ENCODE data around the gene RGMB.

Gene RGMB

GRCh38 chr5:98768960-98769209, 4.6 kb upstream of the RGMB start:
- TF ChIP-seq CTCF (IDR thresholded peaks at IDR 0.05; ENCODE audit: control insufficient read depth, insufficient read depth, low read depth, low read length, missing control alignments), result no peak
- H3K4me3 ChIP-seq (ENCODE audit: control insufficient read depth, low read depth, low read length), result peak overlapping the region; percentile 97
- no peak for DNase-seq (ENCODE audit: low read depth)

DNA sequence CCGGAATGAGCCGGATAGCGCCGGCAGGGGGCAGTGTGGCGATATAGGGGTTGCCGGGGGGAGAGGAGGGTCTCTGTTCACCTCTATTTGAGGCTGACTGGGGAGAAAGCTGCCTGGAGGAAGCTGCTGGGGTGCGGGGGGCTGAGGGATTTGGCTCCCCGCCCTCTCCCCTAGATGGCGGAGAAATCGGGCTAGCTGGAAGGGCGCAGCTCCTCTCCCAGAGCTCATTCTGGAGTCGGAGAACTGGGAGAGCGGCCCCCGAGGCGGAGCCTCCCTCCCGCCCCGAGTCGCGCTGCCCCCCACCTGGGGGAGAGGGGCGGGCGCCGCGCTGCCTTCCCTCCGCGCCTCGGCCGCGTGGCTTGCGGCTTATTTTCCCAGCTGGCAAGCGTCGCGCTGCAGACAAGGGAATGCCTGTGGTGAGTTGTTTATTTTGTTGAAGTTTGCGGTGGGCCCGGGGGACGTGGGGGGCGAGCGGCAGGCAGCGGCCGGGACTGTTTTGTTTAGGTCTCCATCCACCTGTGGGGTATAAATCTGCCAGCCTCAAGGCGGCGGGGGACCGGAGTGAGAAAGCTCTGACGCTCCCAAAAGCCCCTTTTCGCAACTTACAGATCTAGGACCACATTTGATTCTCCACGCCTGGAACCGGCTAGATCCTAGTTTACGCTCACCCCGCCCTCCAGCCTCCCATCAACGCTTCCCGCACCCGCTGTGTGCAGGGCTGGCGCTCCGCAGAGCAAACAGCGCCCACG, 4.1 kb upstream of the RGMB start:
- H3K4me3 ChIP-seq (ENCODE audit: control insufficient read depth, low read depth, low read length), result peak overlapping the region; percentile 97
- peak; percentile 79 for TF ChIP-seq CTCF (IDR thresholded peaks at IDR 0.05; ENCODE audit: control insufficient read depth, insufficient read depth, low read depth, low read length, missing control alignments)
- no peak for DNase-seq (ENCODE audit: low read depth)

DNA sequence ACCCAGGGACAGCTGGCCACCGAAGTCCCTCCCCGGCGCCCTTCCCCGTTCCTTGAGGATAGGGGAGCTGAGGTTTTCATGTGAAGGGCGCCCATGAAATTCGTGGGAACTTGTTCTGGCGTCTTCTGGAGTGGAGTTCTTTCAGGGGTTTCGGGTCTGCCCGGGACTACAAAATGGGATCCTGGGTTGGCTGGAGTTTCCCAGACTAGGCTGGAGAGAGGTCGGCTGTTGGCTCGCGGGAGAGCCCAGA, 3.6 kb upstream of the RGMB start:
- peak overlapping the region; percentile 97 for H3K4me3 ChIP-seq (ENCODE audit: control insufficient read depth, low read depth, low read length)
- no peak for DNase-seq (ENCODE audit: low read depth)
- TF ChIP-seq CTCF (IDR thresholded peaks at IDR 0.05; ENCODE audit: control insufficient read depth, insufficient read depth, low read depth, low read length, missing control alignments), result no peak

DNA sequence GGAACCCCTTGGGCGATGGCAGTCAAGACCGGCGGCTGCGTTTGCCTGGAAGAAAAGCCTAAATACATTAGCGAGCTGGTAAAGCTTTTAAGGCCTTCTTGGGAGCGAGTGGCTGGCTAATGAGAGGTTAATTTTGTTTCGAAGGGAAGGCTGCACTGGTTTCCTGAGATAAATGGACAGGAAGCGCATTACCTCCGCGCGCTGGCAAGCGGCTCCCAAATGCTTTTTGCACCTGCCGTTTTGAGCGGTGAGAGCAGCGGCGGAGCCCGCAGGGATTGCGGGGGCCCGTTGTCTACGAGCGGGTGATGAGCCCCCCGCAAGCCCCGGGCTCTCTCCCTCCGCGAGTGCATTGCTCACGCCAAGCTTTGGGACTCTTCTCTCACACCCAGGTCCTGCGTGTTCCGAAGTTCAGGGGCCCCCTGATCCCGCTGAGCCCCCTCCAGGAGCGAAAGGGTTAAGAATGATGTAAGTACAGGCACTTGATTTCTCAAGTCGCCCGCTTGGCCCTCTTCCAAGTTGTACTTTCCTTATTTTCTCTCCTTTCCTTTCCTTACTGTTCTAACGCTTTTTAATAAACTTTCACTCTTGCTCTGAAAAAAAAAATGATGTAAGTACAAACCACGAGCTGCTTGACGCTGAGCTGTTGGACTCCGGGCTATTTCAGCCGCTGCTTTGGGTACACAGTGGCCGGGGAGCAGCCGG, 3.1 kb upstream of the RGMB start:
- H3K4me3 ChIP-seq (ENCODE audit: control insufficient read depth, low read depth, low read length), result peak overlapping the region; percentile 97
- no peak for TF ChIP-seq CTCF (IDR thresholded peaks at IDR 0.05; ENCODE audit: control insufficient read depth, insufficient read depth, low read depth, low read length, missing control alignments)
- DNase-seq (ENCODE audit: low read depth), result no peak

- DNase-seq (ENCODE audit: low read depth), result no peak
- no peak for TF ChIP-seq CTCF (IDR thresholded peaks at IDR 0.05; ENCODE audit: control insufficient read depth, insufficient read depth, low read depth, low read length, missing control alignments)
- H3K4me3 ChIP-seq (ENCODE audit: control insufficient read depth, low read depth, low read length), result peak overlapping the region; percentile 97
Measured at GRCh38 chr5:98770911-98771322, 2.5 kb upstream of the RGMB start.

DNA sequence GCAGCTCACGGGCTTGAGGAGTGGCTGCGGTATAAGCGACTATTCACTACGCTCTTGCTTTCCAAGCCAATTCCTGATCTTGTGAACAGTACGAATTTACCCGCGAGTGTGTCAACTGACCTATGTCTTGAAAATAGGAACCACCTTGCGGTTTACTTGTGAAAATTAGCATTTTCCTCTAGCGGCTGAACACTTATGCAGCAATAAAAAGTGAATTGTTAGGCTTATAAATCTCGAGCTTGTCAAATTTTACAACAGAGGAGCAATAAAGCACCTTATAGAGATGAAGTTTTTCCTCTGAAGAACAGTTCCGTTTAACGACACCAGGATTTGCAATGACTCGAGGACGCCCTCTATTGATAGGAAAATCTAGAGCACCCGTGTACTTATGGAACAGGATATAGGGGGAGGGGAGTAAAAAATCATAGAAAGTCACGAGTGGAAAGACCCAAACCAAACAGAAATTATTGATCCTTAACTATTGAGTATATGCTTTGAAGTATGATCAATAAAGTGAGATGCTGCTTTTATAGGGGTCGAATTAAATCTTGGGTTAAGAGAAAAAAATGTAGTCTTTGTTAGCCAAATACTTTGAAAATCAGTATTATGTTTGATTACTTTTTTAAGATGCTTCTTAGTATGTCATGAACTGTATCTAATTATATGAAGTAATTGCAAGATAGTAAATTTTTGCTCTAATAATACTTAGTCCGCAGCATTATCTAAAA, 1.9 kb upstream of the RGMB start:
- TF ChIP-seq CTCF (IDR thresholded peaks at IDR 0.05; ENCODE audit: control insufficient read depth, insufficient read depth, low read depth, low read length, missing control alignments), result peak; percentile 90
- DNase-seq (ENCODE audit: low read depth), result peak; percentile 86
- peak overlapping the region; percentile 97 for H3K4me3 ChIP-seq (ENCODE audit: control insufficient read depth, low read depth, low read length)
